GM12864 (cell line): ENCODE measurements around the gene LY9.
A peak's percentile ranks its signal among the peaks of the same experiment; 100 is the strongest.

Experiments
- DNase-seq: peaks from one replicate; pipeline ENCODE4 v3.0.0-alpha.2; 2011; ENCODE audit warnings: low read depth
- H3K4me3 ChIP-seq: 2 replicates; pipeline ENCODE4 v1.5.1; 2011; ENCODE audit warnings: mild to moderate bottlenecking, low read depth, low read length, control low read depth
- TF ChIP-seq, protein P1 (sequence below): IDR thresholded peaks from 2 replicates; pipeline ENCODE4 v1.5.1; 2011; ENCODE audit warnings: low read depth, mild to moderate bottlenecking, moderate library complexity, low read length, control low read depth, inconsistent platforms; ENCODE audit errors: missing control alignments

LY9 gene

GRCh38 chr1:160772331-160772730 lies 23.6 kb upstream of the LY9 start:
- H3K4me3 ChIP-seq = no peak overlapping the region
- TF ChIP-seq, protein P1, sequence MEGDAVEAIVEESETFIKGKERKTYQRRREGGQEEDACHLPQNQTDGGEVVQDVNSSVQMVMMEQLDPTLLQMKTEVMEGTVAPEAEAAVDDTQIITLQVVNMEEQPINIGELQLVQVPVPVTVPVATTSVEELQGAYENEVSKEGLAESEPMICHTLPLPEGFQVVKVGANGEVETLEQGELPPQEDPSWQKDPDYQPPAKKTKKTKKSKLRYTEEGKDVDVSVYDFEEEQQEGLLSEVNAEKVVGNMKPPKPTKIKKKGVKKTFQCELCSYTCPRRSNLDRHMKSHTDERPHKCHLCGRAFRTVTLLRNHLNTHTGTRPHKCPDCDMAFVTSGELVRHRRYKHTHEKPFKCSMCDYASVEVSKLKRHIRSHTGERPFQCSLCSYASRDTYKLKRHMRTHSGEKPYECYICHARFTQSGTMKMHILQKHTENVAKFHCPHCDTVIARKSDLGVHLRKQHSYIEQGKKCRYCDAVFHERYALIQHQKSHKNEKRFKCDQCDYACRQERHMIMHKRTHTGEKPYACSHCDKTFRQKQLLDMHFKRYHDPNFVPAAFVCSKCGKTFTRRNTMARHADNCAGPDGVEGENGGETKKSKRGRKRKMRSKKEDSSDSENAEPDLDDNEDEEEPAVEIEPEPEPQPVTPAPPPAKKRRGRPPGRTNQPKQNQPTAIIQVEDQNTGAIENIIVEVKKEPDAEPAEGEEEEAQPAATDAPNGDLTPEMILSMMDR = no peak
- no peak for DNase-seq

DNA sequence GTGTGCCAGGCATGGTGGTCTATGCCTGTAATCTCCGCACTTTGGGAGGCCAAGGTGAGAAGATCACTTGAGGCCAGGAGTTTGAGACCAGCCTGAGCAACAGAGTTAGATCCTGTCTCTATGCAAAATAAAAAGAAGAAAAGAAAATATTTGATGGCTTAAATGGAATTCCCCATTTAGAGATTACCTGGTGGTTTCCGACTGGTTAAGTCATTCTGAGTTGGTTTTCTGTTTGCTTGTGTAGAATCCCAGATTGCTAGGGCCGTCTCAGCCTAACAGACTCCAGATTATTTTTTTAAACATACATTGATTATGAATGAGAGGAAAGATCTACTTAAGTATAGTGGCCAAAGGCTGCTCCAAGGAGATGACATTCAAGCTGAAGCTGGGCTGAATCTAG lies 22.9 kb upstream of the LY9 start:
- DNase-seq = no peak
- TF ChIP-seq, protein P1 = no peak
- H3K4me3 ChIP-seq = no peak overlapping the region

DNA sequence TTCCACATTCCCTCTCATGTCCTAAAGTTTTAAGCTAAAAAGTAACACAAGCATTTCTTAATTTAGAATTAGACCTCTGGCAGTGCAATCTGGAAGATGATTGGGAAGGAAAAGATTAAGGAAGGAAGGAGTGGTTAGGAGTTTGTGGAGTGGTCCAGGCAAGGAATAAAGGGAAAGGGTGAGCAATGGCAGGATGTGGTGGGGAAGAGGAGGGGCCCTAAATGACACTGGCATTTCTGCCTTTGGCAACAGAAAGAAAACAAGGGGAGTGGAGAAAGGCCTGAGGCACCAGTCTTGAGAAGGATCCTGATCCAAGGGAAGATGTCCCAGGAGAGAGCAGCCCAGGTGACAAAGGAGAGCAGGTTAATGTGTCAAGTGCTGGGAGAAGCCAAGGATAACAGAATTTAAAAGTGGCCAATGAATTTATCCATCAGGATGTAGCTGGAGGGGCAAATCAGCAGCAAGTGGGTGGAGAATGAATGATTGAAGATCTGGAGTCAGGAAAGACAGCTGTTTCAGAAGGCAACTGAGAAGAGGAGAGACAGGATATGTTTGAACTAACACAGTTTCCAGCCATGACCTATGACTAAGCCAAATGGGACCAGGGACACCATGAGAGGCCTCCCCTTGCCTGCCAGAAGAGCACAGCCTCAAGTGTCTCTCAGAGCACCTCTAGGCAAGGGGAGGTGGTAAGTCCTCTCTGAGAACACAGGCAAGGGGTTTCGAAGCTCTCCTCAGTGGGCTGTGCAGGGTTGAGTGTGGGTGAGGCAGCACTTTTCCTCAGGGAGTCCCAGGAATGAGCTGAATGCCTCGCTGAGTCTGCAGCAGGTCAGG lies 20.9 kb upstream of the LY9 start:
- TF ChIP-seq, protein P1 = no peak
- no peak for DNase-seq
- no peak overlapping the region for H3K4me3 ChIP-seq

- no peak for DNase-seq
- TF ChIP-seq, protein P1 = no peak
- H3K4me3 ChIP-seq = no peak overlapping the region
These were observed 19.8 kb upstream of the LY9 start for GRCh38 chr1:160776178-160776577.

- DNase-seq = no peak
- TF ChIP-seq, protein P1 = peak; percentile 82
- H3K4me3 ChIP-seq = no peak overlapping the region
These were observed 18.4 kb upstream of the LY9 start for GRCh38 chr1:160777486-160778089.

DNA sequence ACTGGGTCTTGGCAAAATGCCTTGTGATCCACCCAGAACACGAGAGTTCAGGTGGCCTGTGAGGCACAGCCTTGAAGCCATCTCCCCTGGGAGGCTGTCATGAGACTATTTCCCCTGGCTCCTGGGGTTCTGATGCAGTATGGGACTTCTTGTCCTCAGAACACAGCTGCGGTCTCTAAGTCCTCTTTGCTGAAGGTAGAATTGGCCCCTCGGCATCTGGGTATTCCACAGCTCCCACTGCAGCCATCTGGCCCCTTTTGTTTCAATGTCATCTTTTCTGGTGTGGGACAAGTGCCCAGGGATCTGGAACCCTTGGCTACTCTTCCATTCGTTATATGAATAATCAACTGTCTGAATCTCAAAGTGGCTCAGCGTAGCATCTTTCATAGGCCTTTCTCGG lies 17.0 kb upstream of the LY9 start:
- TF ChIP-seq, protein P1 = no peak
- no peak overlapping the region for H3K4me3 ChIP-seq
- DNase-seq = no peak
